MM.1S (cell line): ENCODE results near the gene PPM1M.

Source experiments
- EZH2 ChIP-seq: fragments of 300-600 bp; sonication (generic); optimal IDR thresholded peaks from 2 replicates; pipeline ENCODE3; 2017; ENCODE audit warnings: low read depth, mild to moderate bottlenecking, antibody characterized with exemption, low read length, mixed read lengths
- EZH2phosphoT487 ChIP-seq: fragments of 300-600 bp; sonication (generic); IDR thresholded peaks from 2 replicates; pipeline ENCODE4 v1.6.1; 2018; ENCODE audit warnings: antibody characterized with exemption, low read length
- TF ChIP-seq, protein P1 (sequence below): fragments of 300-600 bp; sonication (generic); IDR thresholded peaks from 2 replicates; pipeline ENCODE4 v1.5.1; 2016; ENCODE audit warnings: antibody characterized with exemption, low read length, mixed read lengths

DNA sequence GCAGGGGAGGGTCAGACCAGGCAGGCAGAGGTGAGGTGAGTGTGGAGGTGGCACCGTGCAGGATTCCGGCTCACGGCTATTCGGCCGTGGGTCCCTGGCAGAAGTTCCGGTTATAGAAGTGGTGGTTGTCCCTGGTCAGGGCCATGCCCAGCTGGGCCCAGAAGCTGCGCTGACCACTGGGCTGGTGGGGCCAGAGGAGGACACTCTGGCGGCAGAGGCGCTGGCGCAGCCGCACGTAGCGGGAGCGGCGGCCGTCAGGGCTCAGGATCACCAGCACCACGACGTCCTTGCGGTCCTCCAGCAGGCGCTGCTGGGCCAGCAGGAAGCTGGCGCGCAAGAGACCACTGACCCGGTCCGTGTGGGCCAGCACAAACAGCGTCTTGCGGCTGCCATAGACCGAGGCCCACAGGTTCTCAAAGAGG, 24.4 kb upstream of the PPM1M start:
- no peak for TF ChIP-seq EZH2
- TF ChIP-seq, protein P1, sequence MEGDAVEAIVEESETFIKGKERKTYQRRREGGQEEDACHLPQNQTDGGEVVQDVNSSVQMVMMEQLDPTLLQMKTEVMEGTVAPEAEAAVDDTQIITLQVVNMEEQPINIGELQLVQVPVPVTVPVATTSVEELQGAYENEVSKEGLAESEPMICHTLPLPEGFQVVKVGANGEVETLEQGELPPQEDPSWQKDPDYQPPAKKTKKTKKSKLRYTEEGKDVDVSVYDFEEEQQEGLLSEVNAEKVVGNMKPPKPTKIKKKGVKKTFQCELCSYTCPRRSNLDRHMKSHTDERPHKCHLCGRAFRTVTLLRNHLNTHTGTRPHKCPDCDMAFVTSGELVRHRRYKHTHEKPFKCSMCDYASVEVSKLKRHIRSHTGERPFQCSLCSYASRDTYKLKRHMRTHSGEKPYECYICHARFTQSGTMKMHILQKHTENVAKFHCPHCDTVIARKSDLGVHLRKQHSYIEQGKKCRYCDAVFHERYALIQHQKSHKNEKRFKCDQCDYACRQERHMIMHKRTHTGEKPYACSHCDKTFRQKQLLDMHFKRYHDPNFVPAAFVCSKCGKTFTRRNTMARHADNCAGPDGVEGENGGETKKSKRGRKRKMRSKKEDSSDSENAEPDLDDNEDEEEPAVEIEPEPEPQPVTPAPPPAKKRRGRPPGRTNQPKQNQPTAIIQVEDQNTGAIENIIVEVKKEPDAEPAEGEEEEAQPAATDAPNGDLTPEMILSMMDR, result no peak
- TF ChIP-seq EZH2phosphoT487, result no peak
